Vagina (tissue), 2 donors: ENCODE data around the gene PCSK5. TPM values are rescaled to one million over a fixed set of nuclear protein-coding genes. Genes with fewer than 3 reads are reported as not detected.

Experiments
- DNase-seq, 2 donors: peaks; one replicate each; pipeline ENCODE4 v3.0.0-alpha.2; 2017; ENCODE audit errors: extremely low spot score in 2 of 2
- H3K27ac ChIP-seq: fragments of 200-600 bp; sonication (generic); one replicate; pipeline ENCODE4 v1.5.1; 2019
- H3K27me3 ChIP-seq: fragments of 200-600 bp; sonication (generic); one replicate; pipeline ENCODE4 v1.5.1; 2019
- H3K36me3 ChIP-seq, 2 donors: fragments of 200-600 bp; sonication (generic); one replicate each; pipeline ENCODE4 v1.5.1; 2017 to 2019
- H3K4me1 ChIP-seq: fragments of 200-600 bp; sonication (generic); one replicate; pipeline ENCODE4 v1.5.1; 2019
- H3K4me3 ChIP-seq, 2 donors: fragments of 200-600 bp; sonication (generic); 1 replicate in 1 of 2; 2 replicates in 1 of 2; pipeline ENCODE4 v1.5.1; 2016 to 2019
- H3K9me3 ChIP-seq: fragments of 200-600 bp; sonication (generic); one replicate; pipeline ENCODE4 v1.5.1; 2019
- CTCF ChIP-seq, 3 experiments: fragments of 450-650 bp in 2 of 3; fragments of 200-600 bp in 1 of 3; sonication (generic) in 1 of 3; IDR thresholded peaks; one replicate each; pipeline ENCODE4 v1.5.1; 2017 to 2019; ENCODE audit warnings: antibody characterized with exemption in 3 of 3, mild to moderate bottlenecking in 2 of 3, moderate library complexity in 2 of 3
- POLR2A ChIP-seq, 2 donors: fragments of 450-650 bp; IDR thresholded peaks; one replicate each; pipeline ENCODE4 v1.6.1; 2017; ENCODE audit warnings: antibody characterized with exemption in 2 of 2, mild to moderate bottlenecking in 2 of 2, moderate library complexity in 2 of 2
- POLR2AphosphoS5 ChIP-seq, 2 donors: sonication (generic); formaldehyde crosslinking; IDR thresholded peaks; one replicate each; pipeline ENCODE4 v1.9.0; 2017; ENCODE audit warnings: antibody characterized with exemption in 2 of 2, mild to moderate bottlenecking in 2 of 2, low read depth in 1 of 2; ENCODE audit not compliant: insufficient read depth in 1 of 2
- intact Hi-C: fragments of 100-400 bp; cut with DNase I; formaldehyde crosslinking; loops from one replicate; pipeline ENCODE4 v1.15.1; 2023
- total RNA-seq: library from RNA; depleted of rRNA; stranded (reverse); fragments of >200 nt; gene quantifications from one replicate; pipeline ENCODE4 v1.2.3, GENCODE V29; 2016

The PCSK5 gene
- total RNA-seq, 1 donor from 2014 or later, result 22.6 TPM

GRCh38 chr9:76353280-76353679 is 462.8 kb downstream of the PCSK5 start:
- H3K9me3 ChIP-seq, result no peaks in the 10 kb centered on the region
- no peak overlapping the region for H3K27ac ChIP-seq
- H3K27me3 ChIP-seq, result no peaks in the 10 kb centered on the region
- no peak for DNase-seq
- TF ChIP-seq CTCF (IDR thresholded peaks at IDR 0.05) (no peak), POLR2A (IDR thresholded peaks at IDR 0.05) (no peak)
- H3K36me3 ChIP-seq, result no peaks in the 10 kb centered on the region
- no peaks in the 10 kb centered on the region for H3K4me1 ChIP-seq
- no peak overlapping the region for H3K4me3 ChIP-seq
- intact Hi-C loops, result no loop called here

DNA sequence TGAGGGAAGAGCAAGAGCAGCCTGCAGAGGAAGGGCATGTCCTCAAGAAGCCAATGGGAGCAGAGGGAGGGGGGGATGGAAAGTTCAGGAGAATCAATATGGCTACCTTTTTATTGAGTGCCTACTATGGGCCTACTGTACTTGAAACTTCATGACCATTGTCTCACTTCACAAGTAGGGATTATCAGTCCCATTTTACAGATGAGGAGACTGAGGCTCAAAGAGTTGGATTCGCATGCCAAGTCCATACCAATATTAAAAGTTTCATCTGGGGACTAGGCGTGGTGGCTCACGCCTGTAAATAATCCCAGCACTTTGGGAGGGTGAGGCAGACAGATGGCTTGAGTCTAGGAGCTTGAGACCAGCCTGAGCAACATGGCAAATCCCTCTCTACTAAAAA is 463.7 kb downstream of the PCSK5 start:
- no peaks in the 10 kb centered on the region for H3K9me3 ChIP-seq
- no peak for DNase-seq
- no peaks in the 10 kb centered on the region for H3K36me3 ChIP-seq
- no peak for TF ChIP-seq POLR2A (IDR thresholded peaks at IDR 0.05)
- no peak overlapping the region for H3K27ac ChIP-seq
- intact Hi-C loops, result no loop called here
- H3K27me3 ChIP-seq, result no peaks in the 10 kb centered on the region
- H3K4me3 ChIP-seq, result no peak overlapping the region
- H3K4me1 ChIP-seq, result no peaks in the 10 kb centered on the region

DNA sequence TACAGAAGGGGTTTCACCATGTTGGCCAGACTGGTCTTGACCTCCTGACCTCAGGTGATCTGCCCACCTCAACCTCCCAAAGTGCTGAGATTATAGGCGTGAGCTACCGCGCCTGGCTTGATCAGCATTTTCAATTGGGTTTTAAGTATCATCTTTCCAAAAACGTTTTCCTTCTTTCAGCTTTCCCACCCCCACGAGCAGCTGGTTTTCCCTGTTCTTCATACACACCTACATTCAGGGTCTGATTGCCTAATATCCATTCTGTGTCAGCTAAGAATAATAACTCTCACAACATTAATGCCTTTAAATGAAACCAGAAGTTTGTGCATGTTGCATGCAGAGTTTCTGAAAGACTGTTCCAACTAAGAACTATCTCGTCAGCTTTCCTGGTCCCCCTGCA is 465.4 kb downstream of the PCSK5 start:
- no peak overlapping the region for H3K27ac ChIP-seq
- H3K27me3 ChIP-seq, result no peaks in the 10 kb centered on the region
- intact Hi-C loops, result no loop called here
- no peaks in the 10 kb centered on the region for H3K9me3 ChIP-seq
- no peak overlapping the region for H3K4me3 ChIP-seq
- no peaks in the 10 kb centered on the region for H3K4me1 ChIP-seq
- no peaks in the 10 kb centered on the region for H3K36me3 ChIP-seq
- no peak for DNase-seq
- TF ChIP-seq POLR2A (IDR thresholded peaks at IDR 0.05), result no peak
- no peak for TF ChIP-seq CTCF (IDR thresholded peaks at IDR 0.05)
- TF ChIP-seq POLR2AphosphoS5 (IDR thresholded peaks at IDR 0.05; ENCODE audit: insufficient read depth in 1 of 2, low read depth in 1 of 2), result no peak

DNA sequence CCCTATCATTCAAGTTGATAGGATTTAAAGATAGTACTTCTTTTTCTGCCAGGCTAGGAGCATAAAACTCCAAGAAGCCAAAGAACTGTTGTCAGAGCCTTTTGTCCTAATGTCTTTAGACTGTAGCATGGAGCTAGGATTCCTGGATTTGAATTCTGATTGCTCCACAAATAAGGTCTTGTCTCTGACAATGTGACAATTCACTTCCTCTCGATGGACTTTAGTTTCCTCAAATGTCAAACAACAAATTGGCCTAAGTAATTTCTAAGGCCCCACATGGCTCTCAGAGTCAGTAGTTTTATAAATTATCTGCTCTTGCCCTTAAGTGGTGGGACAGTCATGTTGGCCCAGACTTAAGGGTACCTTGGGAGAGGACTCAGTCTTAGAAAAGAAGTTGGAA is 467.1 kb downstream of the PCSK5 start:
- Histone ChIP-seq H3K4me1 (no peaks in the 10 kb centered on the region), H3K36me3 (no peaks in the 10 kb centered on the region), H3K27me3 (no peaks in the 10 kb centered on the region), H3K4me3 (no peak overlapping the region), H3K9me3 (no peaks in the 10 kb centered on the region), H3K27ac (no peak overlapping the region)
- no peak for TF ChIP-seq CTCF (IDR thresholded peaks at IDR 0.05)
- no peak for TF ChIP-seq POLR2A (IDR thresholded peaks at IDR 0.05)
- TF ChIP-seq POLR2AphosphoS5 (IDR thresholded peaks at IDR 0.05; ENCODE audit: insufficient read depth in 1 of 2, low read depth in 1 of 2), result no peak
- intact Hi-C loops, result no loop called here
- DNase-seq, result no peak

GRCh38 chr9:76358628-76359280 is 468.3 kb downstream of the PCSK5 start:
- no peak for DNase-seq
- no peaks in the 10 kb centered on the region for H3K36me3 ChIP-seq
- no peaks in the 10 kb centered on the region for H3K4me1 ChIP-seq
- H3K27ac ChIP-seq, result no peak overlapping the region
- intact Hi-C loops, result no loop called here
- no peaks in the 10 kb centered on the region for H3K27me3 ChIP-seq
- TF ChIP-seq CTCF (IDR thresholded peaks at IDR 0.05) (no peak), POLR2AphosphoS5 (IDR thresholded peaks at IDR 0.05; ENCODE audit: insufficient read depth in 1 of 2, low read depth in 1 of 2) (no peak), POLR2A (IDR thresholded peaks at IDR 0.05) (no peak)
- H3K9me3 ChIP-seq, result no peaks in the 10 kb centered on the region
- H3K4me3 ChIP-seq, result no peak overlapping the region
